Measurements from ENCODE around the gene COL9A2. TPM values are rescaled to one million over a fixed set of nuclear protein-coding genes. Genes with fewer than 3 reads are reported as not detected.

The COL9A2 gene
- total RNA-seq, 1 donor: 0.86 TPM

DNA sequence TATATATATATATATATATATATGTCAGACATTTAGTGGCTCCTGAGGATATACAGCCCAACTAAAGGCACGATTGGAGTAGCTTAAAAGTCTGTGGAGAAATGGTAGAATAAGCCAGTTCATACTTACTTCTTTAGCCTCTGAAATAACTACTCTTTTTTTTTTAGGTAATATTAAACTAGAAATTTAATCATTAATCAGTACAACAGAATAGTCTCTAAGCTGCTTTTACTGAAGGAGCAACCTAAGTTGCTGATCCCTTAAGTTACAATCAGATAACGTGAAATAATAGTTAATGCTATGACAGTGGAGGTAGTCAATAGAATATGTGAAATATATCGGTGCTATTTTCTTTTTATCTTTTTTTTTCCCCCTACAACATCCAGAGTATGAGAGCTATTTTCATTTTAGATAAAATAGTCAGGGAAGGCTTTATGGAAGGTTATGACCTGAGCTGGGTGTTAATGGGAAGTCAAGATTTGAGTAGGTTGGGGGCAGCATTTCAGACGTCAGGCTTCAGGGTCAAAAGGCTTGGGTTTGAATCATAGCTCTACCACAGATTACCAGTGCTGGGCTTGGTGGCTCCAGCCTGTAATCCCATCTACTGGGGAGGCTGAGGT lies 43.4 kb downstream of the COL9A2 start:
- no peak overlapping the region for H3K4me3 ChIP-seq (ENCODE audit: low read depth, low read length)
- peak; percentile 5 for DNase-seq (ENCODE audit: low read depth)
- TF ChIP-seq, protein P1, sequence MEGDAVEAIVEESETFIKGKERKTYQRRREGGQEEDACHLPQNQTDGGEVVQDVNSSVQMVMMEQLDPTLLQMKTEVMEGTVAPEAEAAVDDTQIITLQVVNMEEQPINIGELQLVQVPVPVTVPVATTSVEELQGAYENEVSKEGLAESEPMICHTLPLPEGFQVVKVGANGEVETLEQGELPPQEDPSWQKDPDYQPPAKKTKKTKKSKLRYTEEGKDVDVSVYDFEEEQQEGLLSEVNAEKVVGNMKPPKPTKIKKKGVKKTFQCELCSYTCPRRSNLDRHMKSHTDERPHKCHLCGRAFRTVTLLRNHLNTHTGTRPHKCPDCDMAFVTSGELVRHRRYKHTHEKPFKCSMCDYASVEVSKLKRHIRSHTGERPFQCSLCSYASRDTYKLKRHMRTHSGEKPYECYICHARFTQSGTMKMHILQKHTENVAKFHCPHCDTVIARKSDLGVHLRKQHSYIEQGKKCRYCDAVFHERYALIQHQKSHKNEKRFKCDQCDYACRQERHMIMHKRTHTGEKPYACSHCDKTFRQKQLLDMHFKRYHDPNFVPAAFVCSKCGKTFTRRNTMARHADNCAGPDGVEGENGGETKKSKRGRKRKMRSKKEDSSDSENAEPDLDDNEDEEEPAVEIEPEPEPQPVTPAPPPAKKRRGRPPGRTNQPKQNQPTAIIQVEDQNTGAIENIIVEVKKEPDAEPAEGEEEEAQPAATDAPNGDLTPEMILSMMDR (IDR thresholded peaks at IDR 0.05; ENCODE audit: insufficient read depth, low read depth, low read length): no peak

DNA sequence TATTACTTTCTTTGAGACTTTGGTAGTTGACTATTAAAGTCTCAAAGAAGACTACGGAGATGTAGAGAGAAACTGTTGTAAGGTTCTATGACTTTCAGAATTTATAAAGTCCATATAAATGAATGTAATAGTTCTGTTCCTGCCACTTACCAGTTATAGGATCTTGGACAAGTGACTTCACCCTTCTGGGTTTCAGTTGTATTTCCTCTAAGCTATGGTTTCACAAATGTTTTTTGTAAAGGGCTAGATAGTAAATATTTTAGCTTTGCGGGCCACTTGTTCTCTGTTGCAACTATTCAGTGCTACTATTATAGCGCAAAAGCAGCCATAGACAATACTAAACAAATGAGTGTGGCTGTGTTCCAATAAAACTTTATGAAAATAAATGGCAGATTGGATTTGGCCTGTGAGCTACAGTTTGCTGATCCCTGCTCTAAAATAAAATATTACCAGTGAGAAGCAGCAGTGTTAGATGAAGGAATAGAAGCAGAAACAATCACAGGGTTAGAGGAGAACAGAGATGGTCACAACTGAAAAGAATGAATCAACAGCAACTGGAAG lies 44.4 kb downstream of the COL9A2 start:
- H3K4me3 ChIP-seq (ENCODE audit: low read depth, low read length): no peak overlapping the region
- no peak for DNase-seq (ENCODE audit: low read depth)
- TF ChIP-seq, protein P1 (IDR thresholded peaks at IDR 0.05; ENCODE audit: insufficient read depth, low read depth, low read length): no peak

DNA sequence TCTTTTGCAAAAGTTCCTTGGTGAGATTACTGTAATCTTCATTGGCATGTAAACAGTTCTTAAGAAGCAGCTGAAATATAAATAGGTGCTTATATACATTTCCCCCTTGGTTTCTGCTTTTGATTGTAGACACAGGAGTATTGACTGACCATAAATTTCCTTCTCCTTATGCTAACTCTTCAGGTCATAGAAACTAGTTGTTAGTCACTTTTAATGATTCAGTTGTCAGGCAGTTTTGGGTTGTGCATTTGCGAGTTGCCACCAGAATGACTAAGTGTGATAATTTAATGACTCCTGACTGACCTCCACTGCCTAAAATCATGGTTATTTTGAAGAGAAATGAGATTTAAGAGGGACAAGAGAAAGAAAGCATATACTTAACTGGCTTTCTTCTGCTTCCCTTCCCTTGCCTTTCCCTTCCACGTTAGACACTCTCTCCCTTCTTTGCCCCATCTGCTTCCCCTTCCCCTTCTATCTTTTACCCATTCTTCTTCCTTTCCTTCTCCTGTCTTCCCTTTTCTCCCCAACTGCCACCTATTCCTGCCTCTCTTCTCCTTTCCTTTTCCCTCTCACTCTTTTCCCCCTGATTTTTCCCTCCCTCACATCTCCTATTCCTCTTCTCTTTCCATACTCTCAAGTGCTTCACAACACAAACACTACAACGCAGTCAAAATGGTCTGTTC lies 46.8 kb downstream of the COL9A2 start:
- DNase-seq (ENCODE audit: low read depth): peak; percentile 54
- H3K4me3 ChIP-seq (ENCODE audit: low read depth, low read length): no peak overlapping the region
- TF ChIP-seq, protein P1 (IDR thresholded peaks at IDR 0.05; ENCODE audit: insufficient read depth, low read depth, low read length): no peak

DNA sequence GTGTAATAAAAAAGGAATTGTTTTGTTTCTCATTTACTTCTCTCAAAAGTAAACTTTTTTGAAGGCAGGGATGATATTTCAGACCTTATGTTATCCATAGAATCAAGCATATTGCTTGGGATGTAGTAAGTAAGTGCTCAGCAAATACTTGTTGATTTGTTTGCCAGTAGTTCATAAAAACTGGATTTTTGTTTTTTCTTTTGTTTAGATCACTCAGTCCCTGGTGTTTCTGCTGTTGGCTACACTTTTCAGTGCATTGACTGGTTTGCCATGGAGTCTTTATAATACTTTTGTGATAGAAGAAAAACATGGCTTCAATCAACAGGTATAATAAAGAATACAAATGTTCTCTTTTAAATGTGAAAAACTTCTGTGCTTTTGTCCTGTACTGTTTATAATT lies 48.9 kb downstream of the COL9A2 start:
- DNase-seq (ENCODE audit: low read depth): no peak
- TF ChIP-seq, protein P1 (IDR thresholded peaks at IDR 0.05; ENCODE audit: insufficient read depth, low read depth, low read length): no peak
- H3K4me3 ChIP-seq (ENCODE audit: low read depth, low read length): no peak overlapping the region

DNA sequence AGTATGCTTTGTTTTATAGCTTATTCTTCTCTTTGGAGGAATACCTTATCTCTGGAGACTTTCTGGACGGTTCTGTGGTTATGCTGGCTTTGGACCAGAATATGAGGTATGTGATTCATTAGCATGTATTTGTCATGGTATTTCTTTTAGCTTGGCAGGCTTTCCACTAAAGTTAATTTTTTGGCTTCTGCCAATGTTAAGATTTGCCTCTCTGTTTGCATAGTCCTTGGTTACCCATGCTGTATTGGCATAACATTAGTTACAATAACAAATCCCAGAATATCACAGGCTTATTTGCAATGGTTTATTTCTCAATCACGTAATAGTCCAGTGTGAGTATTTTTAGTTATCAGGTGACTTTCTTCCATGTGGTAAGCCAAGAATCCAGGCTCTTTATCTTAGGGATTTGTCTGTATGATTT lies 49.3 kb downstream of the COL9A2 start:
- no peak overlapping the region for H3K4me3 ChIP-seq (ENCODE audit: low read depth, low read length)
- DNase-seq (ENCODE audit: low read depth): peak; percentile 65
- TF ChIP-seq, protein P1 (IDR thresholded peaks at IDR 0.05; ENCODE audit: insufficient read depth, low read depth, low read length): no peak

DNA sequence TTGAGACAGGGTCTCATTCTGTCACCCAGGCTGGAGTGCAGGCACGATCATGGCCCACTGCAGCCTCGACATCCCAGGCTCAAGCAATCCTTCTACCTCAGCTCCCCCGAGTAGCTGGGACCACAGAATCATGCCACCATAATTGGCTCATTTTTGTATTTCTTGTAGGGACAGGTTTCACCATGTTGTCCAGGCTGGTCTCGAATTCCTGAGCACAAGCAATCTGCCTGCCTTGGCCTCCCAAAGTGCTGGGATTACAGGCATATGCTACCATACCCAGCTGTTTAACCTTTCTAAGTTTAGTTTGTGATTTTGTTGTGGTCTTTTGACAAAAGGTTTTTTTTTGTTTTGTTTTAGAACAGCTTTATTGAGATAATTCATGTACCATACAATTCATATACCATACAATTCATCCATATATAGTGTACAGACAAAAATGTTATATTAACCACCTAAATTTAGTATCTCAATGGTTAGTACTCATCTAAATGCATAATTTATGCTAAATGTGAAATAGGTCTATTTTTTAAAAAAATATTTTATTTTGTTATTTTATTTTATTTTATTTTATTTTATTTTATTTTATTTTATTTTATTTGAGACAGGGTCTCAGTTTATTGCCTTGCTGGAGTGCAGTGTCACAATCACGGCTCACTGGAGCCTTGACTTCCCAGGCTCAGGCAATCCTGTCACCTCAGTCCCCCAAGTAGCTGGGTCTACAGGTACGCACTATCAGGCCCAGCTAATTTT lies 50.1 kb downstream of the COL9A2 start:
- no peak overlapping the region for H3K4me3 ChIP-seq (ENCODE audit: low read depth, low read length)
- TF ChIP-seq, protein P1 (IDR thresholded peaks at IDR 0.05; ENCODE audit: insufficient read depth, low read depth, low read length): no peak
- DNase-seq (ENCODE audit: low read depth): no peak
